Activated CD4-positive, CD25-positive, alpha-beta regulatory T cell treated with anti-CD3 and anti-CD28 coated beads, Interleukin-2, amount 50 U/mL, for 72 hours (primary cell): Measurements from ENCODE around the gene DUS1L.

Experiments used
- DNase-seq: peaks from one replicate; pipeline ENCODE4 v3.0.0; 2021

DUS1L gene

DNA sequence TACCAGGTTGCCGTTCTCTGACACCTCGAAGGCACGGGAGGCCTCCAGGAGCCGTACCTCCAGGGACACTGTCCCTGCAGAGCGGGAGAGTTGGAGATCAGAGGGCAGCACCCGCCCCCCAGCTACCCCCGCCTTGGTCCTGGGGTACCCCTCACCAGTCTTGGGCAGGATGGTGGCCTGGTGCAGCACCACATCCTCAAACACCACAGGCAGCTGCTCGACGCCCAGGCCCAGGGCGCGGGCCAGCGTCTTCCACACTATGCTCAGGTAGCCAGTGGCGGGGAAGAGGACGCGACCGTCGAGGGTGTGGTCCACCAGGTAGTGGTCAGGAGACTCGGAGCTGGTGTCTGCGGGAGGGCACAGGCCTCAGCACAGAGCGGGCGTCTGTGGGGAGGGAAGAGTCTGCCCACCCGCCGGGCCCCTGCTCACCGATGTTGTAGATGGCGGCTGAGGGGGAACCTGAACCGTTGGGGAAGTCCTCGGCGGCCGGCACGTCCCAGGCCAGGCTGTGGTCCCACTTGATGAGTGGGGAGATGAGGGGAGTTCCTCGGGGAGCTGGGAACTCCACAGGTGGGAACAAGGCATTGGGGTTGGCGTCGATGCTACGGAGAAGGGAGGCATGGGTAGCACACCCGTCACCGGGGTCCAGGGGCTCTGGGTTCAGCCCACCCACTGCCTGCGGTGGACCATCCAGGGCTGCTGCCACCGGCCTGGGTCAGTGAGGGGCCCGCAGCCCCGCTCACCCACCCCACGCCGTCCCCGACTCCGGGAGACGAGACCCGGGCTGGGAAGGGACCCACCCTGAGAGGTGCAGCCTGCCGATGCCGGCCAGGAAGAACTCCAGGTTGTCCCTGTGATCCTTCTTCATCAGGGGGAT, 22.6 kb upstream of the DUS1L start:
- no peak for DNase-seq

DNA sequence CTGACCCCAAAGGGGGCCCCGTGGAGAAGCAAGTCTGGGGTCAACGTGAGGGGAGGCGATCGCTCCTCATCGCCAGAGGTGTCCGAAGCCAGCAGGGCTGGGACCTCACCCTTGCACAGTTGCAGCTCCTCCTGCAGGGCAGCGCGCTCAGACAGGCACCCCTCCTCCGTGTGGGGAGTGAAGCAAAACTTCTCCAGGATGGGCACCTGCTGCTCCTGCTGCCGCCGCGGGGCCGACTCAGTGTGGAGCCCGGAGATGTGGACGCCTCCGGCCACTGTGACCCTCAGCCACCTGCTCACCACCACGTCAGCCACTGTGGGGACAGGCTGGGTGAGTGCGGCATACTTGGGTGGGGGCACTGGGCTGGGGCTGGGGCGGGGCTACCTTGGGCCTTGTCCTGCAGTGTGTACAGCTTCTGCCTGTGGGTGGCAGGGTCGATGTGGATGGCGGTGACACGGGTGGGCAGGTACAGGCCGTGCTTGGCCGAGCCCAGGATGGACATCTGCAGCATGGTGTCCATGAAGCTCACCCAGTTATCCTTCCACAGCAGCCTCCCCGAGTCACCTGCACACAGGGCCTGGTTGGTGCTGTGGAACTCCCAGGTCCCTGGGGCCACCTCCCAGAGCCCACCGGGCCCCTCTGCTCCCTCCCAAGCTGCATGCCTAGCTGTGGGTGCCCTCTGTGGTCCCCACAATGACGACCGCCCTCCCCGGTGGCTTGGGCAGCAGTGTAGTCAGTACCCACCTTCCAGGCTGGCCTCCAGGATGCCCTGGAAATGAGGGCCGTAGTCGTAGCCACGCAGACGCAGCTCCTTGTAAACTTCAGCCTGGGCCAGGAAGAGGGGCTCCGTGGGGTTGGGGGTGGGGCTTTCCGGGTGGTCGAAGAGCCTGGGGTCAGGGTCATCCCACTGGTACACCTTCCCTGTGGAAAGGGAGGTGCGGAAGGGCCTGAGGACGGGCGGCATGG, 21.6 kb upstream of the DUS1L start:
- DNase-seq, result no peak

DNA sequence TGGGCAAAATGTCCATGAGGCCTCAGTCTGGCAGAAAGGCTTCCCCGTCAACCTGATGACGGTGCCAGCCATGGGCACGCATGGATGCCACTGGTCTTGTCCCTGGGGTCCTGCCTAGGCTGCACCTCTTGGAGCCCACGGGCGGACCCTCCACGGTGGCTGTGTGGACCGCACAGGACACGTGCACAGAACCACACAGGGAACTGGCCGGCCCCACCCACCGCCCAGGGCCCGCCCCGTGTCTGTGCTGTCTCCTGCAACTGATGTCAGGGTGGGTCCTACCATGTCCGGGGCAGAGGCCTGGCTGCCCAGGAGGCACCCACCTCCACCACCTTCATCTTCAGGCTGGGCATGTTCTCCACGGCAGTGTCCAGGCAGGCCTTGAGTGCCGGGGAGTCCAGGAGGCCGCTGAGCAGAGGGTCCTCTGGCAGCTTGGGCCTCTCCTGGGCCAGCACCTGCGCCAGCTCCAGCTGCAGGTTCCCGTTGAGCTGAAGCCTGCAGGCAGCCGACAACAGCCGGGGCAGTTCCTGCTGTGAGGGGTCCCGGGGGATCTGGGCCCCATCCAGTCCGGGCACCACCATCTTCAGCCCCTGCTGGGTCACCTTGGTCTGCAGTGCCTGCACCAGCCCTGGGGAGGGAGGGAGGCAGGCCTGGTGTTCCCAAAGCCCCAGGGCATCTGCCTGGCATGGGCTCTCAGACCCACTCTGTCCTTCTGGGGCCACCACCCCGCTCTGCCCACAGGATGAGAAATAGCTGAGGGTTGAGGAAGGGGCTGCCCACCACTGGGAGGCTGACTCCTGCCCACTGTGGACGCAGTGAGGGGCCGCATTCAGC, 20.5 kb upstream of the DUS1L start:
- no peak for DNase-seq

DNA sequence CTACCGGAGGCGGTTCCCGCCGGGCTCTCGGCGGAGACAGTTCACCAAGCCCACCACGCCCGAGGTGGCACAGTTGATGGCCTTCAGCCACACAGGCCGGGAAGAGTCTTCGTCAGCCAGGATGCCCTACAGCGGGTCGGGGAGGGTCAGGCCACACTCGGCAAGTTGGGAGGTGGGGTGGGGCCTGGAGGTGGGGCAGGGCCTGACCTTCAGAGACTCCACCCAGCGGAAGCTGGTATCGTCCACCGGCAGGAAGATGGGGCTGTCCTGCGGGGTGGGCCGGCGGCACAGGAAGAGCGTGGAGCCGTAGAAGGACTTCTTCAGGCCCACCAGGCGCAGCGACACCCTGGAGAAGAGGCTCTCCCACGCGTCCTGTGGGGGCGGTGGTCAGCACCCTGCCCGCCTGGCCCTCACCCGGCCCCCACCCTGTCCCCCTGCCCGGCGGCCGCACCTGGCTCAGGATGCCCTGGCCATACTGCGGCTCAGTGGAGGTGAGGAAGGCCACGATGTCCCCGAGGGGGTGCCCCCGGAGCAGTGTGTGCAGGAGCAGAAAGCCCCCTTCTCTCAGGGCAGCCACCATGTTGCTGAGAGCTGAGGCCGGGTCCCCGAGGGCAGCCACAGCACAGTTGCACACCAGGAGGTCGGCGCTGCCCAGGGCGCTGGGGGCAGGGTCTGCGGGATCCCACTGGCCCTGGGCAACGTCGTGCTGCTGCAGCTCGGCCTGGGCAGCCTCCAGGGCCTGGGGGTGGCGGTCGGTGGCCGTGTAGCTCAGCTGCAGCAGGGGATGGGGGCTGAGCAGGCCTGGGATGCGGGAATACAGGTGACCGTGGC, 19.6 kb upstream of the DUS1L start:
- DNase-seq, result no peak

DNA sequence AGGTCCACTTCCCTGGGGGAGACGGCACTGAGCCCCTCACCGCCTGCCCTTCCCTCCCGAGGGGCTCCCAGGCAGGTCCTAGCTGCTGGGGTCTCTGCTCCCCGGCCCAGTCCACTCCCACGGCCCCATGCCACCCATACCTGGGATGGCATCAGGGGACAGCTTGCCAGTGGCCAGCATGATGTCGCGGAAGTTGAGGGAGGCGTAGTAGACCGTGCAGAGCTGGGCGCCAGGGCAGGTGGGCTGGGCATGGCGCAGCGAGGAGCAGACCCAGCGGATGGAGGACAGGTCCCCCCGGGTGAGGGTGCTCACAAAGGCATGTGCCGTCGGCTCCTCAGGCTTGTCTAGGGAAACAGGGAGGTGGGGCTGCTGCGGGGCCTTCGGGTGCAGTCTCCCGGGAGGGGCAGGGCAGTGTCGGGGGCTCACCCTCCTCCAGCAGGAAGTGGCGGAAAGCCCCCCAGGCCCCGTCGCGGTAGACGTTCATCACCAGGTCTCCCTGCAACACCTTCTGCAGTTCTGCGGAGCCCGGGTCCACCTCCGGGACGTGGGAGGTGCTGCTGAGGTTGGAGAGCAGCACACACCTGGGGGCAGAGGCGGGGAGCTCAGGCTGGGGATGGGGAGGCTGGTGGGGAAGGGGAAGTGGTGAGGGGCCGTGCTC, 18.9 kb upstream of the DUS1L start:
- no peak for DNase-seq

DNA sequence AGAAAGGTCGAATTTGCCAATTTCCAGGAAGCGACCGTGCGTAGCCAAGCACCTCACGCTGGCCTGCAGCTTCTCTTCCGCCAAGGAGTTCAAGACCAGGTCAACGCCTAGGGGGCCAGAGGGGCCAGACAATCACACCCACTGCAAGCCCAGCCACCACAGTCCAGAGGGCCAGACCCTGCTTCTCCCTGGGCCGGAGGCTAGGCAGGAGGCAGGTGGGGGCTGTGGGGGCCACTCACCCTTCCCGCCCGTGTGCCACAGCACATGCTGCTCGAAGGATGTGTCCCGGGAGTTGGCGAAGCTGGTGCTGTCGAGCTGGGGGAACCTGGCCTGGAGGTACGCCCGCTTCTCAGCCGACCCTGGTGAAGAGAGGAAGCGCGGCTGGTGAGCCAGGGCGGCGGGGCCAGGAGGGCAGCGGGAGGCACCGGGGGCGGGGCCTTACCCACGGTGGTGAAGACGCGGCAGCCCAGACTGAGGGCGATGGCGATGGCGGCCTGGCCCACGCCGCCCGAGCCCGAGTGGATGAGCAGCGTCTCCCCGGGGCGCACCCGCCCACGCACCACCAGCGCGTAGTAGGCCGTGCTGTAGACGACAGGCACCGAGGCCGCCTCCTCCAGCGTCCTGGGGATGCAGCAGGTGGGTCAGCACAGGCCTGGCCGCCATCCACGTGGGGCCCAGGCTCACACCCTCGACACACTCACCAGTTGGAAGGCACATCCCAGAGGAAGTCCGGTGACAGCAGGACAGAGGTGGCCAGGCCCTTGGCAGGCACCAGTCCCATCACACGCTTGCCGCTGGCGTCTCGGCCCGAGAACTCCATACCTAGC, 18.1 kb upstream of the DUS1L start:
- no peak for DNase-seq

DNA sequence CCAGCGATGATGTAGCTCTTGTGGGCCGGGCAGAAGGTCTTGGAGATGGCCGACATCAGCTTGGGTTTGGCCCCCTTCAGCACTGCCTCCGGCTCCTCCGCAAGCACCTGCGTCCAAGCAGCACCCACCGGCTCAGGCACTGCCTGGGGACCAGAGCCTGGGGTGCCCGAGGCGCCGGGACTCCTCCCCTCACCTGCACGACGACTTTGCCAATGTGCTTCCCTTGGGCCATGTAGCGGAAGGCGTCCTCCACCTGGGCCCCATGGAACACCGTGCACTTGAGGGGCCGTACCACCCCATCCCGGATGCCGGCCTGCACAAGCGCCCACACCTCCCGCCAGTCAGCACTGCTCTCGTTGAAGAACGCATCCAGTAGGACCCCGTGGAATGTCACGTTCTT, 17.4 kb upstream of the DUS1L start:
- no peak for DNase-seq

DNA sequence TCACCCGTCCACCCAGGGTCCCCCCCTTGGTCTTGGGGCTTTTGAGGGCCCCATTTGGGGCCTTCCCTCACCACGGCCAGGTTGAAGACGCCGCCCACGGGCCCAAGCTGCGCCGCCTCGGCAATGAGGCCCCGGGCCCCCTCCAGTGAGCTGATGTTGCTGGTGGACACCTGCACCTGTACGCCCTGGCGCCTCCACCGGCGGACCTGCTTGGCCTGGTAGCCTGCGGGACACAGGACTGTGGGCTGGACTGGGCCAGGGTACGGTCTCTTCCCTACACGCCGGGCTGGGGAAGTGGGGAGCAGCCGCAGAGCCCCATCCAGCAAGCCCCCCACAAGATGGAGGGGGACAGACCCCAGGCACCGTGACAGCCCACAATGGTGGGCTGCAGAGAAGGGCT, 16.9 kb upstream of the DUS1L start:
- DNase-seq, result no peak

DNA sequence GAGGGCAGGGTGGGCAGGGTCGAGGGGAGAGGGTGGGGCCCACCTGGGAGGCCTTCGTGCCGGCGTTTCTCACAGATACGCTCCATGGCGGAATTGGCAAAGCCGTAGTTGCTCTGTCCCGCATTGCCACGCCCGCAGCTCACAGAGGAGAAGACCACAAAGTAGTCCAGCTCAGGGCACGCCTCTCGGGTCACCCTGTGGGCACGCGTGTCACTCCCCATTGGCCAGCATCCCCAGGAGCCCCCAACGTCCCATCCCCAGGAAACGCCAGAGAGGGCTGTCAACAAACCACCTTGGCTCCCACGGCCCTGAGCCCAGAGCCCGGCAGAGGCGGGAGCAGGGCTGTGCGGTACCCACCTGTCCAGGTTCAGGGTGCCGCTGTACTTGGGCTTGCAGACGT, 16.4 kb upstream of the DUS1L start:
- DNase-seq, result no peak

DNA sequence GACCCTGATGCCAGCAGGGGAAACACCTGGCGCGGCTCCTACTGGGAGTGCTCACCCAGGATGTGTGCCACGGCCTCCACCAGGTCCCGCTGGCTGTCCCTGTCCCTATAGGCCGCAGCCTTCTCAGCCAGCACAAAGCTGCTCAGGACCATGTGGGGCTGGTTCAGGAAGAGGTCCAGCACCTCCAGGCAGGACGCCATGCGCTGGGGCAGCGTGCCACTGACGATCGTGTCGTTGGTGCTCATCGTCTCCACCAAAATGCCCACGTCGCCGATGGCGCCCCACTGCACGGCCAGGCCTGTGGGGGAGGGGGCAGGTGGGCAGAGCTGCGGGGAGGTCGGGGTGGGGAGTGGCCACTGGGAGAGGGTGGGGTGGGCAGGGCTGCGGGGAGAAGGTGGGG, 15.9 kb upstream of the DUS1L start:
- DNase-seq, result no peak

DNA sequence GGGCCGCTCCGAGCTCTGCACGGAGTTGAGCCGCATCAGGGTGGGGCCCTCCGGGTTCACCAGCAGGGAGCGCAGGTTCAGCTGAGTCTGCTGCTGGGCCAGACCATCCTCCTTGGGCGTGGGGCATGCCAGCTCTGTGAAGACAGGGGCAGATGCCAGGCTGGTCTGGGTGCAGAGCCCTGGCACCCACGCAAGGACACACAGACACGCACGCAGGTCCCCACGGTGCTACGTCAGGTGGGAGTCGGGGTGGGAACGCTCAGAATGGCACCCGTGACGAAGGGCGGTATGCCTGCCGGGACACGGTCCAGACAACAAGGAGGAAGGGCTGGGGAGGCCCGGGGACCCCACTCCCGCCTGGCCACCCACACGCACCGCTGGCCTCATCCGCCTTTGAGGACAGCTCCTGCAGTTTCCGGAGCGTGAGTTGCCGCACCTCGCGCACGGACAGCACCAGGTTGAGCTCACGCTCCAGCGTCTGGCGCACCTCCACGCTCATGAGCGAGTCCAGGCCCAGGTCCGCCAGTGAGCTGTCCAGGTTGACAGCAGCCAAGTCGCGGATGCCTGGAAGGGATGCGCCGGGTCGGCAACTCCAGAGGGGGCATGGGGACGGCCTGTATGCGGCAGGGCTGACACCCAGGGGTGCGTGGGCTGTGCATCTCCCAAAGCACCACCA, 15.3 kb upstream of the DUS1L start:
- DNase-seq, result no peak

DNA sequence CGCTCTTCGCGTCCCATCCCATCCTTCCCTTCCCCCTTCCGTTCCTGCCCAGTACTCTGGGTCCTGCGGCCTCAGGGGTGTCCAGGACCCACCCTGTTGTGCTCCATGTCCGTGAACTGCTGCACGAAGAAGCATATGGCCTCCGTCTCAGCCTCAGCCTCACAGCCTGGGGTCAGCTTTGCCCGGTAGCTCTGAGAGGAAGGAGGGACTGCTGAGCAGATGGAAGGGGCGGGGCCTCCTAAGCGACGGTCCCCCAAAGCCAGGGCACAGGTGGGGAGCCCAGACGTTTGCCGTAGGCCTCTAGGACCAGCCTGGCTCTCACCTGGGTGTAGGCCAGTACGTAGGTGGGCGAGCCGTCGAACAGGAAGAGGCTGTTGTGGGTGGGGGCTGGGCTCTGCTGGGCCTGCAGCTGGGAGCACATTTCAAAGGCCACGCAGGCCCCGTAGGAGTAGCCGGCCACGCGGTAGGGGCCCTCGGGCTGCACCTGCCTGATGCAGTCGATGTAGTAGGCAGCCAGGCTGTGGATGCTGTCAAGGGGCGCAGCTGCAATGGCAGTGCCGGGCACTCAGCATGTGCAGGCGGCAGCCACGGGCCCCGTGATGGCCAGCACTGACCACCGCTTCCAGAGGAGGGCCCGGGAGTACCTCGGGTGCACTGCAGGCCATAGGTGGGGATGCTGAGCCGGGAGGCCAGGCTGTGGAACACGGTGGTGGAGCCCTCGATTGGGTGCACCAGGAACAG, 14.6 kb upstream of the DUS1L start:
- DNase-seq, result no peak

DNA sequence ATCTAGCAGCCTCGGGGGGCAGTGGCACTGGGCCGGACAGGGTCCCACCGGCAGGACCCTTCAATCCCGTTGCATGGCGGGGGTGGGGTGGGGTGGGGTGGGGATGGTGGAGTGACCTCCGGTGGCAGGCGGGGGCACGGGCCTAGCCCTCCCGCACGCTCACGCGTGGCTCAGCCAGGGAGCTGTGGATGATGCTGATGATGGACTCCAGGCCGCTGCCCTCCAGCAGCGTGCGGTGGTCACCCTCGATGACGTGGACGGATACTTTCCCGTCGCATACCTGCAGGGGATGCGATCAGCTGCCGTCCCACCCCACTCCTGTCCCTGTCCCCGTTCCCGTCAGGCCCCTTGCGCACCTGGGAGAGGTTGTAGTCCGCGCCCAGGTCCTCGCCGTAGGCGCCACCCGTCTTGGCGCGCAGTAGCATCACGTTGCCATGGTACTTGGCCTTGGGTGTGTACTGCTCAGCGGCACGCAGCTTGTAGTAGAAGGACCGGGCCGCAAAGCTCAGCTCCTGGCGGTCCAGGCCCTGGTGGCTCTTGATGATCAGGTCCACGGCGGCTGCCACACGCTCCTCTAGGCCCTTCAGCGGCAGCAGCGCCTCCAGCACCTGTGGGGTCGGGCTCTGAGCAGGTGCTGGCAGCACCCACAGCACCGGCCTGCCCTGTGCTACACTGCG, 13.5 kb upstream of the DUS1L start:
- no peak for DNase-seq

DNA sequence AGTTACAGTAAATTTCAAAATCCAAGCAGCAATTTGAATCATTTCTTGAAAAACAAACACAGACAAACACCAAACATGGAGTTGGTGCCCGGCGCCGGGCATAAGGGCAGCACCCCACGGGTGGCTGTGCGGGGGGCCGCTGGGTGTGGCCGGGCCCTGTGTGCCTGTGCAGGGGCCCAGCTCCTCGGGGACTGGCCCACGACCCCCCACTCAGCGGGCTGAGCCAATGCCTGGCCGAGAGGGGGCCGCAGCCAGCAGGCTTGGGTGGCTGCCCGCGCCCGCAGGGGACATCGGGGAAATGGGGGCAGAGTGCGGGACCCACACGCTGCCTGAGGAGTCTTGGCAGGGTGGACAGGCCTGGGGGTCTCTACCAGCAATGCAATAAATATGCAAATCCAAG, 12.8 kb upstream of the DUS1L start:
- DNase-seq, result no peak

DNA sequence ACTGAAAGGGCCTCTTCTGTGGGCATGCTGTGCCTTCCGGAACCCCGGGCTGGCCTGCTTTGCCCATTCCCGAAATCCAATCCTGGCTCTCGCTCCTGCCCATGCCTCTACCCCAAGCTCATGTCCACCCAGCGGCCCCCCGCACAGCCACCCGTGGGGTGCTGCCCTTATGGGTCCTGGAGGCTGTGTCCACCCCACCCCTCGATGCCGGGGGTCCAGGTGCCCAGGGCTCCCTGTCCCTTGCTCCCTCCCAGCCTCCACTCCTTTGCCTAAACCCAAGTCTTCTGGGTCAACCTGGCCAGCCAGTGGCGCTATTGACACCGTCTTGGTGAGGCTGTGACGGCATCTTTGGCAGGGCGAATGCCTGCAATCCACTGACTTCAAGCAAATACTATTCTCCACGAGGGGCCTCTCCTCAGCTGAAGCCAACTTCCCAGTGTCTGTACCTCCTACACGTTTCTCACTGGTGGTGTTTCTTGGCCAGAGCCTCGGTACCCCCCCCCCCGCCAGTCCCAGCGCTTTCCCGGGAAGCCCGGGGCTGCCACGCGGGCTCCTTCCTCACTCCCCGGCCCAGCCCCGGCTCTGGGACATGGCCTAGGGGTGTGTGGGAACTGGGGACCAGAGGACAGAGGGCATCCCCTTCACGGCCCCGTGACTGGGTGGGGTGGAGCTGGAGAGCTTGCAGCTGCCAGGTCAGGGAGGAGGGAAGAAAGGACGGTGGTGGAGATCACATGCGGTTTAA, 12.2 kb upstream of the DUS1L start:
- DNase-seq, result no peak

DNA sequence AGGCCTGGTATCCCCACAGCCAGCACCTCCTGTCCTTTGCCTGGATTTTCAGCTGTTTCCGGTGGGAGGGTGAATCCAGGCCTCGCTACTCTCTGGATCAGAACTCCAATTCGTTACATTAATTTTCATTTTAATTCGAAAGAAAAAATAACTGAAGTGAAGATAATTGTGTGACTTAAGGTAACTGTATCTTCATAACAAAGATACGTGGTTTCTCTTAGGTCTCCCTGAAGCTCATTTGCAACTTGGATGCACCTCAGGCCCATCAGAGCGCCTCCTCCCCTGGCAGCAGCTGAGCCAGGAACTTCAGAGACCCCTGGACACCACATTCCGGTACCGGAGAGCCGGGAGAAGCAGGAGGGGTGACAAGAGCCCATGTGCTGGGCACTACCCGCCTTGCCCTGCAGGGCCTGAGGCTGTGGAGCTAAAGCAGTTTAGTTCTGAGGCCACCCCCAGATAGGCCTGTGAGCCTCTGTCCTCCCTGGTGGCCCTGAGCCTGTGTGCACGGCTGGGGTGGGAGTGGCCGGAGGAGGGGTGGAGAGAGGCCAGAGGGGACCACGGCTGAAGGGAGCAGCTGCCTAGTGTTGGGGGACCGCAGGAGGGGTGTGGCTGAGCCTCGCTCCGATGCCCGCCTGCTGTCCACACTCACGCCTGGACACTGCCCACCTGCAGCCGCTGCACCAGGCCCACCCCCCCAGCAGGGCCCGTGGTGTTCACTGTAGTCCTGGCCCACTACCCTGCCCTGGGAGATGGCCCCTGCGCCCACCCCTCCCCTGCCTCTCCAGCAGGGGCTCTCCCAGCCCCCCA, 11.4 kb upstream of the DUS1L start:
- DNase-seq, result no peak
